SK-N-SH (cell line): ENCODE results near the gene N4BP2L2.

Experiments used
- CTCF ChIP-seq: fragments of 200-600 bp; sonication (generic); IDR thresholded peaks from 2 replicates; pipeline ENCODE4 v1.6.1; 2017; ENCODE audit warnings: antibody characterized with exemption, mild to moderate bottlenecking, moderate library complexity
- EP300 ChIP-seq, 2 experiments: IDR thresholded peaks; 2 replicates each; pipeline versions ENCODE4 v1.4.0 to v1.6.1; 2012; ENCODE audit warnings: borderline replicate concordance in 1 of 2, low read depth in 1 of 2, low read length in 1 of 2
- RCOR1 ChIP-seq: fragments of 150-350 bp; IDR thresholded peaks from 2 replicates; pipeline ENCODE4 v1.6.1; 2017; ENCODE audit warnings: antibody characterized with exemption, low read length
- RXRA ChIP-seq: IDR thresholded peaks from 2 replicates; pipeline ENCODE4 v1.4.0; 2012; ENCODE audit warnings: low read depth, mild to moderate bottlenecking, borderline replicate concordance
- TAF1 ChIP-seq: IDR thresholded peaks from 2 replicates; pipeline ENCODE4 v1.6.1; 2012; ENCODE audit warnings: low read depth, mild to moderate bottlenecking, low read length, moderate library complexity, borderline replicate concordance
- TCF12 ChIP-seq: IDR thresholded peaks from 2 replicates; pipeline ENCODE4 v1.4.0; 2012
- TEAD4 ChIP-seq: IDR thresholded peaks from 2 replicates; pipeline ENCODE4 v1.4.0; 2012; ENCODE audit warnings: mild to moderate bottlenecking, borderline replicate concordance; ENCODE audit not compliant: insufficient read depth
- USF1 ChIP-seq: IDR thresholded peaks from 2 replicates; pipeline ENCODE4 v1.4.0; 2012; ENCODE audit warnings: low read depth, borderline replicate concordance
- ZBTB33 ChIP-seq: IDR thresholded peaks from 2 replicates; pipeline ENCODE4 v1.4.0; 2012; ENCODE audit warnings: low read depth, borderline replicate concordance
- TF ChIP-seq, protein P1 (sequence below): fragments of 150-350 bp; IDR thresholded peaks from 2 replicates; pipeline ENCODE4 v1.6.1; 2017; ENCODE audit warnings: antibody characterized with exemption, low read length, low read depth, borderline replicate concordance

GRCh38 chr13:32515246-32515645, 23.3 kb downstream of the N4BP2L2 start:
- no peak for TF ChIP-seq RCOR1
- TF ChIP-seq CTCF: no peak
- no peak for TF ChIP-seq EP300 (IDR thresholded peaks at IDR 0.05; ENCODE audit: borderline replicate concordance in 1 of 2, low read depth in 1 of 2, low read length in 1 of 2)
- TF ChIP-seq, protein P1, sequence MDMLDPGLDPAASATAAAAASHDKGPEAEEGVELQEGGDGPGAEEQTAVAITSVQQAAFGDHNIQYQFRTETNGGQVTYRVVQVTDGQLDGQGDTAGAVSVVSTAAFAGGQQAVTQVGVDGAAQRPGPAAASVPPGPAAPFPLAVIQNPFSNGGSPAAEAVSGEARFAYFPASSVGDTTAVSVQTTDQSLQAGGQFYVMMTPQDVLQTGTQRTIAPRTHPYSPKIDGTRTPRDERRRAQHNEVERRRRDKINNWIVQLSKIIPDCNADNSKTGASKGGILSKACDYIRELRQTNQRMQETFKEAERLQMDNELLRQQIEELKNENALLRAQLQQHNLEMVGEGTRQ: no peak
- no peak for TF ChIP-seq RXRA
- no peak for TF ChIP-seq TCF12
- no peak for TF ChIP-seq TAF1
- no peak for TF ChIP-seq USF1
- no peak for TF ChIP-seq TEAD4
- TF ChIP-seq ZBTB33: no peak
